Measurements from ENCODE around the gene KCNQ1. TPM values are rescaled to one million over a fixed set of nuclear protein-coding genes. Genes with fewer than 3 reads are reported as not detected.

The KCNQ1 gene
- total RNA-seq, 1 donor from 2014 or later = 2.6 TPM

DNA sequence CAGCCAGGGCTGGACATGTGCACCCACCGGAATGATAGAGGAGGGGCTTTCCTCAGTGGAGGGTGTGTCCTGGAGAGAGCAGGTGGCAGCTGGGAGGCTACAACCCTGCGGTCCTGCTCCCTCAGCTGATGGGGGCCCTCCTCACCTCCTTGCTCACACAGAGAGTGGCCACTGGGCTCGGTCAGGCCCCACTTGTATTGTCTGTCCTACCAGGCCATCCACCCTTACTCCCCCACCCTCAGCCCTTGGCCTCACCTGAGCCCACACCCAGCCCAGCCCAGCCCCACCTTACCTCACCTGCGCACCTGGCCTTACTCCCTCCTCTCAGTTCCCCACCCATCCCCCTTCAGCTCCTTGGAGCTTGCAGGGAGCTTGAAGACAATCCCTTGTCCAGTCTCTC is 3.6 kb upstream of the KCNQ1 start:
- no peak overlapping the region for H3K9ac ChIP-seq (ENCODE audit: low read depth in 1 of 3, low read length in 3 of 3)
- H3K36me3 ChIP-seq (ENCODE audit: control insufficient read depth in 3 of 3, insufficient read depth in 3 of 3, low read length in 3 of 3) = no peaks in the 10 kb centered on the region
- H3K9me3 ChIP-seq (ENCODE audit: control insufficient read depth in 3 of 3, low read length in 3 of 3) = peaks cover 0 to 4% (median 2%) of the 10 kb centered on the region in 3 donors
- H3K27ac ChIP-seq (ENCODE audit: low read depth, low read length) = no peak overlapping the region
- H3K4me3 ChIP-seq (ENCODE audit: low read length in 3 of 3) = no peak overlapping the region
- no peaks in the 10 kb centered on the region for H3K4me1 ChIP-seq (ENCODE audit: control insufficient read depth in 3 of 3, insufficient read depth in 3 of 3, low read length in 3 of 3)
- H3K27me3 ChIP-seq (ENCODE audit: control insufficient read depth in 3 of 3, insufficient read depth in 3 of 3, low read length in 3 of 3) = peaks cover 27 to 45% (median 36%) of the 10 kb centered on the region in 3 donors

DNA sequence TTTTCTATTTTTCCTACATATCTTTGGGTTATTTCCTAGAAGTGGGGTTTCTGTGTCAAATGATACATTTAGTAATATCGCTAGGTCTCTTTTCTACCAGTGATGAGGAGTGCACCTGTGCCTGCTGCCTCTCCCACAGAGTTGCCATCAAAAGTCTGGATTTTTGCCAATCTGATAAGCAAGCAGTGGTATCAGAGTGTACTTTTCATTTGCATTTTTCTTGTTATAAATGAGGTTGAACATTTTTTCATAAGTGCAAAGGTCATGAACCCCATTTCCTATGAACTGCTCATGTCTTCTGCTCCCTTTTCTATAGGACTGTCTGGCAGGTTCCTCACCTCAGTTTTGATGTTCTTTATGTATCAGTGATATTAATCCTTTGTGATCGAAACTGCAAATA is 2.2 kb upstream of the KCNQ1 start:
- Histone ChIP-seq H3K27ac (ENCODE audit: low read depth, low read length) (no peak overlapping the region), H3K36me3 (ENCODE audit: control insufficient read depth in 3 of 3, insufficient read depth in 3 of 3, low read length in 3 of 3) (no peaks in the 10 kb centered on the region), H3K9ac (ENCODE audit: low read depth in 1 of 3, low read length in 3 of 3) (no peak overlapping the region), H3K4me1 (ENCODE audit: control insufficient read depth in 3 of 3, insufficient read depth in 3 of 3, low read length in 3 of 3) (peaks cover 4 to 12% (median 5%) of the 10 kb centered on the region in 3 donors), H3K9me3 (ENCODE audit: control insufficient read depth in 3 of 3, low read length in 3 of 3) (peaks cover 0 to 4% (median 2%) of the 10 kb centered on the region in 3 donors), H3K27me3 (ENCODE audit: control insufficient read depth in 3 of 3, insufficient read depth in 3 of 3, low read length in 3 of 3) (peaks cover 36 to 47% (median 37%) of the 10 kb centered on the region in 3 donors), H3K4me3 (ENCODE audit: low read length in 3 of 3) (no peak overlapping the region)

DNA sequence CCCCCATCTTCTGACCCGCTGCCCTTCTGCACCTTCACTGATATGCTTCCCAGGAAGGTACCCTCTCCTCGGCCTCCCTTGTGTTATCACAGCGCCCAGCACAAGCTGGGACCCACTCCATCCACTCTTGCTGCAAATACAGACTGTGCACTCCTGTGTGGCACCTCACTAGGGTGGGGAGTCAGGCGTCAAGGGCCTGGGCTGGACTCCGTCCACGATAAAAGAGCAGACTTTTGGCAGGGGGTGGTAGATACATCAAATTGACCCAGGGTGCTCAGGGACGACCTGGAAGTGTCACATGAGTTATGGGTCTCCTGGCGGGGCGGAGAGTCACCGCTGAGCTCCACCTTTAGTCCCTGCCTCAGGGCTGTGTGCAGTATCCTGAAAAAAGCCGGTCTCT is 1.4 kb upstream of the KCNQ1 start:
- Histone ChIP-seq H3K9ac (ENCODE audit: low read depth in 1 of 3, low read length in 3 of 3) (no peak overlapping the region), H3K36me3 (ENCODE audit: control insufficient read depth in 3 of 3, insufficient read depth in 3 of 3, low read length in 3 of 3) (no peaks in the 10 kb centered on the region), H3K27me3 (ENCODE audit: control insufficient read depth in 3 of 3, insufficient read depth in 3 of 3, low read length in 3 of 3) (peaks cover 43 to 53% (median 45%) of the 10 kb centered on the region in 3 donors), H3K4me1 (ENCODE audit: control insufficient read depth in 3 of 3, insufficient read depth in 3 of 3, low read length in 3 of 3) (peaks cover 4 to 17% (median 5%) of the 10 kb centered on the region in 3 donors), H3K4me3 (ENCODE audit: low read length in 3 of 3) (no peak overlapping the region), H3K9me3 (ENCODE audit: control insufficient read depth in 3 of 3, low read length in 3 of 3) (peaks cover 0 to 4% (median 2%) of the 10 kb centered on the region in 3 donors), H3K27ac (ENCODE audit: low read depth, low read length) (no peak overlapping the region)

DNA sequence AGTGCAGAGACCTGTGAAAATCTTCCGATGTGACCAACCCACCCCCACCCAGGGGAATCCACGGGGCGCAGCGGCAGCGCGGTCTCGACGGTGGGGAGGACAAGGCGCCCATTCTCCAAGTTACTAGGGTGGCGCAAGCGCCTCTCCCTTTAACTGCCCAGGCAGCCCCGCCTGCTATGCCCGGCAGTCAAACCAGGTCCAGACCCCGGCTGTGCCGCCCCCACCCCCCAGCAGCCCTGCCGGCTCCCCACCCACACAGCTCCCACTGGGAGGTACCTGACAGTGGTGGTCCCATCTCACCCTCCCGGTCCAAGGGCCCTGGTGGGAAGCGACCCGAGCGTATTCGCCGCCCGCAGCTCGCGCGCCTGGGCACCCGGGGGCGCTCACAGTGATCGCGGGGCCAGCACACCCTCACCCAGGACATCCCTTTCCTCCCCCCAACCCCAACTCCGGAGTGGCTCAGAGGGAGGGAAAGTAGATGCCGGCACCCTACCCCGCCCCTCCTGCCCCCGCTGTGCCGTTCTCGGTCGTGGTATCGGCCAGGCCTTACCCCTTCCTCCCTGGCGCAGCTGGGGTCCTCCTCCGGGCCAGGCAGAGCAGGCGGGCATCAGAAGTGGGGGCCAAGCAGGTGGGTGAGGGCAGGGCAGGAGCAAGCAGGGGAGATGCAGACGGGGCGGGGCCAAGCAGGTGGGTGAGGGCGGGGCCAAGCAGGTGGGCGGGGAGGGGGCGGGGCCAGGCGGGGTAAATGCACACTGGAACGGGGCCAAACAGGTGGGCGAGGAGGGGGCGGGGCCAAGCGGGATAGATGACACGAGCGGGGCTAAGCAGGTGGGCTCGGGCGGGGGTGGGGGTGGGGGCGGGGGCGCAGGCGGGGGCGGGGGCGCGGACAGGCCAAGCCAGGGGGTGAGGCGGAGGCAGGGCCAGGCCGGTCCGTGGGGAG is 657 bp upstream of the KCNQ1 start, which contains the start of gene TRPM5:
Gene TRPM5 (minus strand): TSS at position 634 of the 940 bp plus-strand sequence. CDS start 21,478 bp downstream, outside the sequence.
- Histone ChIP-seq H3K4me1 (ENCODE audit: control insufficient read depth in 3 of 3, insufficient read depth in 3 of 3, low read length in 3 of 3) (peaks cover 4 to 17% (median 5%) of the 10 kb centered on the region in 3 donors), H3K4me3 (ENCODE audit: low read length in 3 of 3) (peak within 1 kb of the TSS; percentile 41 to 43 (median 43)), H3K27ac (ENCODE audit: low read depth, low read length) (no peak within 1 kb of the TSS), H3K36me3 (ENCODE audit: control insufficient read depth in 3 of 3, insufficient read depth in 3 of 3, low read length in 3 of 3) (no peaks in the 10 kb centered on the region), H3K27me3 (ENCODE audit: control insufficient read depth in 3 of 3, insufficient read depth in 3 of 3, low read length in 3 of 3) (peaks cover 48 to 61% (median 52%) of the 10 kb centered on the region in 3 donors), H3K9me3 (ENCODE audit: control insufficient read depth in 3 of 3, low read length in 3 of 3) (peaks cover 0 to 4% (median 2%) of the 10 kb centered on the region in 3 donors), H3K9ac (ENCODE audit: low read depth in 1 of 3, low read length in 3 of 3) (no peak within 1 kb of the TSS)

DNA sequence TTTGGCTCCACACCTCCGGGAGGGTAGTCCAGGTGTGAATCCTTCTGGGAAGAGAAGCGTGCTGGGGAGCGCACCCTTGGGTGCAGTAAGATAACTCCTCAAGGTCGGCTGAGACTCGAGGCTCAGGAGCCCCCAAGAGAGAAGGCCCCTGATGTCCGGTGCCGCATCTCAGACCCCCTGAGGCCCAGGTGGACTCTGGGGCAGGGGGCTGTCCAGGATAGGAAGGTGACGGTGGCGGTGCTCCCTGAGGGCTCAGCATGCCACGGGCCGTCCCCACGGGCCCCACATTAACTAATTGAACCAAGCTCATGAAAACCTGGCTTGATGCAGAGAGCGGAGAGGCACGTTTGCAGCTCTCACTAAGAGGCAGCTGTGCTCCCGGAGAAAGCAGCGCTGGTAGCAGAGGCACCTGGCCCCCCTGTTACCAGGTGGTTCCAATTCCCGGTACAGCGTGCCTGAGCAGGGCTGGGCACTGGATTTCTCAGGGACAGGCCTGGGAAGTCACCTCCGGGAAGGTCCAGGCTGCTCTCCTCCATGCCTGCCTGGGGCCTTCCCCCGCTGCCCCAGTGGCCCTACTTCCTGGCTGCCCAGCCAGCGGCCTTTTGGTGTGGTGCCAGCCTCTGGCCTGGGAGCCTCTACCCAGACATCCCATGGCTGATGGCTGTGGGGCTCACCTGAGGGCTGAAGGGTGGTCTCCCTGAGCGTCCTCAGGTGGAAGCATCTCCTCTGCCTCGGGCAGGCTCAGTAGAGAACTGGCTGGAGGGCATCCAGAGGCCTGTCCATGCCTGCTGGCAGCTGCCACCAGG is 1.1 kb downstream of the KCNQ1 start:
- Histone ChIP-seq H3K4me3 (ENCODE audit: low read length in 3 of 3) (peak overlapping the region in 1 of 3 donors; percentile 43), H3K27ac (ENCODE audit: low read depth, low read length) (no peak overlapping the region), H3K9ac (ENCODE audit: low read depth in 1 of 3, low read length in 3 of 3) (no peak overlapping the region), H3K36me3 (ENCODE audit: control insufficient read depth in 3 of 3, insufficient read depth in 3 of 3, low read length in 3 of 3) (no peaks in the 10 kb centered on the region), H3K4me1 (ENCODE audit: control insufficient read depth in 3 of 3, insufficient read depth in 3 of 3, low read length in 3 of 3) (peaks cover 4 to 17% (median 5%) of the 10 kb centered on the region in 3 donors), H3K9me3 (ENCODE audit: control insufficient read depth in 3 of 3, low read length in 3 of 3) (peaks cover 0 to 4% (median 2%) of the 10 kb centered on the region in 3 donors), H3K27me3 (ENCODE audit: control insufficient read depth in 3 of 3, insufficient read depth in 3 of 3, low read length in 3 of 3) (peaks cover 59 to 72% (median 64%) of the 10 kb centered on the region in 3 donors)

DNA sequence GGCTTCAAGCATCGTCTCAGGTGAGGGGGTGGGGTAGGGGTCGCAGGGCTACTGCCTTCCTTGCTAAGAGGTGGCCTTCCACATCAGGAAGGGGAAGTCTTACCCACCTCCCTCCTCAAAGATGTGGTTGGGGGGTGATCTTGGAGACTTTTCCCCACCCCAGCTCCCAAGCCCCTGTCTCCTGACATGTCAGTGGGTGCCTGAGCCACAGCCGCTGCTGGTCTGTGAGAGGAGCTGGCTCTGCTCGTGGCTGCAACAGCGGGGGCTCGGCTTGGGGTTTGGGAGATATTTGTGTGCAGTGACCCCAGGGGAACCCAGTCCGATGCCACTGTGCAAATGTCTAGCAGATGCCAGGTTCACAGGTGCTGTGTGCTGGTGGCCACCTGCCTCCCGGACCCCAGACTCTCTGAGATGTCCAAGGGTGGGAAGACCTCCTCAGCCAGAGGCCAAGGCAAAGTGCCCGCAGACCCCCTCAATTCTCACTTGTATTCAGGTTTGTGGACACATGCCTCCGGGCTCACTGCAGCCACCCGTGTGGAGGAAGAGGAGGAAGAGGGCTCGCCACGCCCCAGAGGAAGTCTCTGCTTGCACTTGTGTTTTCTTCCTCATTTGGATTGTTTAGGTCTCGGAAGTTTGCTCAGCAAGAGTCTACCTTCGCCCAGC is 1.9 kb downstream of the KCNQ1 start:
- no peak overlapping the region for H3K27ac ChIP-seq (ENCODE audit: low read depth, low read length)
- H3K9me3 ChIP-seq (ENCODE audit: control insufficient read depth in 3 of 3, low read length in 3 of 3) = peaks cover 0 to 4% (median 2%) of the 10 kb centered on the region in 3 donors
- H3K4me3 ChIP-seq (ENCODE audit: low read length in 3 of 3) = no peak overlapping the region
- no peak overlapping the region for H3K9ac ChIP-seq (ENCODE audit: low read depth in 1 of 3, low read length in 3 of 3)
- H3K36me3 ChIP-seq (ENCODE audit: control insufficient read depth in 3 of 3, insufficient read depth in 3 of 3, low read length in 3 of 3) = no peaks in the 10 kb centered on the region
- H3K27me3 ChIP-seq (ENCODE audit: control insufficient read depth in 3 of 3, insufficient read depth in 3 of 3, low read length in 3 of 3) = peaks cover 63 to 78% (median 65%) of the 10 kb centered on the region in 3 donors
- peaks cover 4 to 17% (median 5%) of the 10 kb centered on the region in 3 donors for H3K4me1 ChIP-seq (ENCODE audit: control insufficient read depth in 3 of 3, insufficient read depth in 3 of 3, low read length in 3 of 3)

DNA sequence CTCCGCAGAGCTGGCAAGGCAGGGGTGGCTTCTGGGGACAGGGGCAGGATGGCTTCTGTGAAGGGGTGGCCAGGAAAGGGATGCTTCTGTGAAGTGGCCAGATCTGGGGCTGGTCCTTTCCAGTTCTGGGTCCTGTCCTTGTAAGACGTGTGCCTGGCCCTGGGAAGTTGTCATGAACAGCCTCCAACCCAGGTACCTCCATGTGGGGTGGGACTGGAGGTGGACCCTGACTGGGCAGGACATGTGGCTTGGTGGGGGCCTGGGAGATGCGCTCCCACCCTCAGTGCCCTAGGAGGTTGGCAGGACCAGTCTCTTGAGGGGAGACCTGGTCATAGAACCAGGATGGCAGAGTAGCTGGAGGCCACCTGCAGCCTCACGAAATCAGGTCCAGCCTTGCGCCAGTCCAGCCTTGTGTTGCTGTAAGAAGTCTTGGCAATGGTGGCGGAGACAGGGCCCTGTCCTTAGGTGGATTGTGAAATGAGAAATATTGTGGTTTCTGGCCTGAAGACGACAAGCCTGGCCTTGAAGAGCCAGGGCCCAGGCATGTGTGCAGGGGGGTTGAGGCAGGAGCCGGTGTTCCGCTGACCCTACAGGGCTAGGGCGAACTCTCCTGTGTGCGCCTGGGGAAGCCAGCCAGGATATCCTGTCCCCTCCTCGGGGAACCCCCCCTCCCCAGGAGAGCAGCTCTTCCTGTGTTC is 2.6 kb downstream of the KCNQ1 start:
- Histone ChIP-seq H3K36me3 (ENCODE audit: control insufficient read depth in 3 of 3, insufficient read depth in 3 of 3, low read length in 3 of 3) (no peaks in the 10 kb centered on the region), H3K4me3 (ENCODE audit: low read length in 3 of 3) (peak overlapping the region in 1 of 3 donors; percentile 6), H3K9me3 (ENCODE audit: control insufficient read depth in 3 of 3, low read length in 3 of 3) (peaks cover 0 to 4% (median 2%) of the 10 kb centered on the region in 3 donors), H3K9ac (ENCODE audit: low read depth in 1 of 3, low read length in 3 of 3) (no peak overlapping the region), H3K4me1 (ENCODE audit: control insufficient read depth in 3 of 3, insufficient read depth in 3 of 3, low read length in 3 of 3) (peaks cover 4 to 17% (median 5%) of the 10 kb centered on the region in 3 donors), H3K27me3 (ENCODE audit: control insufficient read depth in 3 of 3, insufficient read depth in 3 of 3, low read length in 3 of 3) (peaks cover 65 to 85% (median 69%) of the 10 kb centered on the region in 3 donors), H3K27ac (ENCODE audit: low read depth, low read length) (no peak overlapping the region)

DNA sequence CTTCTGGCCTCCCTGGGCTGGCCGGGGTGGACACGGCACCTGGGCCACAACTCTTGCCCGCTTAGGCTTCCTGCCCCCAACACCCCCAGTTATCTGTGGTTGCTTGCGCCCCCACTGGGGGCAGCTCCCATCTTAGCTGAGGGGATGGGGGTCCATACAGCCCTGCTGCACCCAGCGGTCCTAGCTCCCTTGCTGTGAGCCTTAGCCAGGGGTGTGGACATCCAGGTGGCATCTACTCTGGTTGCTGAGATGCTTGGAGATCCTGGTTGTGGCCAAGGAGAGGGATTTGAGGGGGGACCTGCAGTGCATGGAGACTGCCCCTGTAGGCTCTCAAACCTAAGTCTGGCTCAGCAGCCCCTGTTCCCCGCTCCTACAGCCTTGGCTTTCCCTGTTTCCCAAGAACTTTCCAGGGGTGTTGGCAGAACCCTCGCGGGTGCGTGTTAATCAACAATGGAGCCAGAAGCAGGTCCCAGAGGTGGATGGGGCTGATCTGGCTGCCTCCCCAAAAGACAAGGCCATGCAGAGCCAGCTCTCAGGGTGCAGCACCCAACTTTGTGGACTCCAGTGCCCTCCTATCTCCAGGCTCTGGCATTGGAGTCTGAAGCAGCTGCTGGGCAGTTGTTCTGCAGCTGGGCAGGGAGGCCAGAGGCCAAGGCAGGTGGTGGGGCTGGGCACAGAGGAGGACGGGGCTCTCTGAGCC is 3.3 kb downstream of the KCNQ1 start:
- Histone ChIP-seq H3K27ac (ENCODE audit: low read depth, low read length) (no peak overlapping the region), H3K4me1 (ENCODE audit: control insufficient read depth in 3 of 3, insufficient read depth in 3 of 3, low read length in 3 of 3) (peaks cover 4 to 17% (median 5%) of the 10 kb centered on the region in 3 donors), H3K27me3 (ENCODE audit: control insufficient read depth in 3 of 3, insufficient read depth in 3 of 3, low read length in 3 of 3) (peaks cover 67 to 85% (median 67%) of the 10 kb centered on the region in 3 donors)

More for the DNA sequence above, 3.3 kb downstream of the KCNQ1 start:
- peaks cover 0 to 2% (median 0%) of the 10 kb centered on the region in 3 donors for H3K9me3 ChIP-seq (ENCODE audit: control insufficient read depth in 3 of 3, low read length in 3 of 3)
- H3K36me3 ChIP-seq (ENCODE audit: control insufficient read depth in 3 of 3, insufficient read depth in 3 of 3, low read length in 3 of 3) = no peaks in the 10 kb centered on the region
- H3K4me3 ChIP-seq (ENCODE audit: low read length in 3 of 3) = no peak overlapping the region
- H3K9ac ChIP-seq (ENCODE audit: low read depth in 1 of 3, low read length in 3 of 3) = no peak overlapping the region

Data from skeletal muscle tissue (tissue), 4 donors.